Thyroid gland (tissue), 4 donors: ENCODE measurements around the gene LYPD6B.

Source experiments
- CTCF ChIP-seq, 6 experiments: fragments of 200-600 bp in 3 of 6; fragments of 450-650 bp in 3 of 6; sonication (generic) in 3 of 6; IDR thresholded peaks; one replicate each; pipeline ENCODE4 v1.5.1; 2016 to 2019; ENCODE audit warnings: antibody characterized with exemption in 6 of 6, mild to moderate bottlenecking in 2 of 6, inconsistent platforms in 1 of 6, moderate library complexity in 1 of 6
- POLR2A ChIP-seq, 2 donors: fragments of 450-650 bp; IDR thresholded peaks; one replicate each; pipeline ENCODE4 v1.6.1; 2017; ENCODE audit warnings: antibody characterized with exemption in 2 of 2, mild to moderate bottlenecking in 2 of 2, moderate library complexity in 1 of 2

GRCh38 chr2:149059822-149060221, 21.3 kb downstream of the LYPD6B start:
- TF ChIP-seq POLR2A (IDR thresholded peaks at IDR 0.05), result no peak
- no peak for TF ChIP-seq CTCF (IDR thresholded peaks at IDR 0.05)
